Measurements from ENCODE around the gene FCHSD2.

GRCh38 chr11:73004088-73004487 lies 138.0 kb downstream of the FCHSD2 start:
- TF ChIP-seq, protein P1, sequence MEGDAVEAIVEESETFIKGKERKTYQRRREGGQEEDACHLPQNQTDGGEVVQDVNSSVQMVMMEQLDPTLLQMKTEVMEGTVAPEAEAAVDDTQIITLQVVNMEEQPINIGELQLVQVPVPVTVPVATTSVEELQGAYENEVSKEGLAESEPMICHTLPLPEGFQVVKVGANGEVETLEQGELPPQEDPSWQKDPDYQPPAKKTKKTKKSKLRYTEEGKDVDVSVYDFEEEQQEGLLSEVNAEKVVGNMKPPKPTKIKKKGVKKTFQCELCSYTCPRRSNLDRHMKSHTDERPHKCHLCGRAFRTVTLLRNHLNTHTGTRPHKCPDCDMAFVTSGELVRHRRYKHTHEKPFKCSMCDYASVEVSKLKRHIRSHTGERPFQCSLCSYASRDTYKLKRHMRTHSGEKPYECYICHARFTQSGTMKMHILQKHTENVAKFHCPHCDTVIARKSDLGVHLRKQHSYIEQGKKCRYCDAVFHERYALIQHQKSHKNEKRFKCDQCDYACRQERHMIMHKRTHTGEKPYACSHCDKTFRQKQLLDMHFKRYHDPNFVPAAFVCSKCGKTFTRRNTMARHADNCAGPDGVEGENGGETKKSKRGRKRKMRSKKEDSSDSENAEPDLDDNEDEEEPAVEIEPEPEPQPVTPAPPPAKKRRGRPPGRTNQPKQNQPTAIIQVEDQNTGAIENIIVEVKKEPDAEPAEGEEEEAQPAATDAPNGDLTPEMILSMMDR (IDR thresholded peaks at IDR 0.05; ENCODE audit: low read depth, low read length), result no peak
- TF ChIP-seq MAX (IDR thresholded peaks at IDR 0.05; ENCODE audit: low read depth, low read length), result no peak

Measured in NB4 (cell line).